ENCODE results near the gene CACNA1C.
"Not testable (repeated sequence)": the region's sequence is repeated elsewhere in the genome, so short reads cannot be mapped to it uniquely, and the experiment has no call there.

CACNA1C gene

DNA sequence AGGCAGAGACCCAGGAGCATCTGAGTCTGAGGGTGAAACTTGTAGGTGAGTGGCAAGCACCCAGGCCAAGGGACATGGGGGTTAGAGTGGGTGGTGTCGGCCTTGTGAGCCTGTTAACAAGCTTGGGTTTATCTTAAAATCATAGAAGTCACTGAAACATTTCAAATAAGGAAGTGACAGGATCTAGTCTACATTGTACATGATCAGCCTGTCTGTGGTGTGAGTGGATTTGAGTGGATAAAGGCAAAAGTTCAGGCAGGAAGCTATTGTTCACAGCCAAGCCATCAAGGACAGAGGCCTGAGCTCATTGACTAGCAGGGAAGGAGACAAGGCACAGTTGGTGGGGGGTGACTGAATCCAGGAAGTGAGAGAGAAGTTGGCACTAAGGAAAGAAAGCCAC is 682.6 kb downstream of the CACNA1C start:
- DNase-seq (ENCODE audit: low read depth in 2 of 2): no peak
- TF ChIP-seq, protein P1, sequence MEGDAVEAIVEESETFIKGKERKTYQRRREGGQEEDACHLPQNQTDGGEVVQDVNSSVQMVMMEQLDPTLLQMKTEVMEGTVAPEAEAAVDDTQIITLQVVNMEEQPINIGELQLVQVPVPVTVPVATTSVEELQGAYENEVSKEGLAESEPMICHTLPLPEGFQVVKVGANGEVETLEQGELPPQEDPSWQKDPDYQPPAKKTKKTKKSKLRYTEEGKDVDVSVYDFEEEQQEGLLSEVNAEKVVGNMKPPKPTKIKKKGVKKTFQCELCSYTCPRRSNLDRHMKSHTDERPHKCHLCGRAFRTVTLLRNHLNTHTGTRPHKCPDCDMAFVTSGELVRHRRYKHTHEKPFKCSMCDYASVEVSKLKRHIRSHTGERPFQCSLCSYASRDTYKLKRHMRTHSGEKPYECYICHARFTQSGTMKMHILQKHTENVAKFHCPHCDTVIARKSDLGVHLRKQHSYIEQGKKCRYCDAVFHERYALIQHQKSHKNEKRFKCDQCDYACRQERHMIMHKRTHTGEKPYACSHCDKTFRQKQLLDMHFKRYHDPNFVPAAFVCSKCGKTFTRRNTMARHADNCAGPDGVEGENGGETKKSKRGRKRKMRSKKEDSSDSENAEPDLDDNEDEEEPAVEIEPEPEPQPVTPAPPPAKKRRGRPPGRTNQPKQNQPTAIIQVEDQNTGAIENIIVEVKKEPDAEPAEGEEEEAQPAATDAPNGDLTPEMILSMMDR (IDR thresholded peaks at IDR 0.05; ENCODE audit: low read depth, low read length): no peak
- no peak overlapping the region for H3K4me3 ChIP-seq (replicated peaks in 1 of 2; ENCODE audit: low read depth in 2 of 2, low read length in 2 of 2)

DNA sequence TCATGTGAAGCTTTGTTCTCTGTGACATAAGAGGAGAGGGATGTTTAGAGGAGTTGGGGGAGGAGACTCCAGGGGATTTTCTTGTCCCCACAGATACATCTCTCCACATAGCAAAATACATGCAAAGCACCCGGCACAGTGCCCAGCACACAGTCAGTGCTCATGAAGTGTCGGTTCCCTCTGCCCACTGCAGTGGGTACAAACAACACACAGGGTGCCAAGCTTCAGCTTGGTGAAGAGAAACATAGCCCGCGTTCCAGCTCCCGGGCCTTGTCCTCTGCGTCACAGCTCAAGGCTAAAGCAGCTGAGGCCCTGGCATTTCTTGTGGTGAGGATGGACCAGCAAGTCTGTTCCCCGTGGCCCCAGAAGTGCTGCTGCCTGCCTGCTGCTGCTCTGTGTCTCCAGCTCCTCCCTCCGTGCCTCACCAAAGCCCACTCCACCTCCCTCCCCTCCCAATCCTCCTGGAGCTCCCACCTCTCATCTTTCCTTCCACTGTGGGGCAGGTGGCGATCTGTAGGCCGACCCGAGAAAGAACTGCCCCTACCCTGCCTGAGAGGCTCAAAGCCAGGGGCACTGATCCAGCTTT is 685.0 kb downstream of the CACNA1C start:
- DNase-seq (ENCODE audit: low read depth in 2 of 2): no peak
- TF ChIP-seq, protein P1 (IDR thresholded peaks at IDR 0.05; ENCODE audit: low read depth, low read length): no peak
- no peak overlapping the region for H3K4me3 ChIP-seq (replicated peaks in 1 of 2; ENCODE audit: low read depth in 2 of 2, low read length in 2 of 2)

DNA sequence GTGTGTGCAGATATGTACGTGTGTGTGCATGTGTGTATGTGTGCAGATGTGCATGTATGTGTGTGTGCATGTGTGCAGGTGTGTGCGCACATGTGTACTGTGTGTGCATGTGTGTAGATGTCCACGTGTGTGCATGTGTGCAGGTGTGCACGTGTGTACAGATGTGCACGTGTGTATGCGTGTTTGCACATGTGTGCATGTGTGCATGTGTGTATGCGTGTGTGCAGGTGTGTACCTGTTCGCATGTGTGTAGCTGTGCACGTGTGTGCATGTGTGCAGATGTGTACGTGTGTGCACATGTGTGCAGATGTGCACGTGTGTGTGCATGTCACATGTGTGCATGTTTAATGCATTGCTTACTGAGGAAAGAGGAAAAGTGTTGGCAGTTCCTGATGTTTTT is 686.3 kb downstream of the CACNA1C start:
- H3K4me3 ChIP-seq (replicated peaks in 1 of 2; ENCODE audit: low read depth in 2 of 2, low read length in 2 of 2): no peak overlapping the region
- TF ChIP-seq, protein P1 (IDR thresholded peaks at IDR 0.05; ENCODE audit: low read depth, low read length): no peak
- DNase-seq (ENCODE audit: low read depth in 2 of 2): no peak

DNA sequence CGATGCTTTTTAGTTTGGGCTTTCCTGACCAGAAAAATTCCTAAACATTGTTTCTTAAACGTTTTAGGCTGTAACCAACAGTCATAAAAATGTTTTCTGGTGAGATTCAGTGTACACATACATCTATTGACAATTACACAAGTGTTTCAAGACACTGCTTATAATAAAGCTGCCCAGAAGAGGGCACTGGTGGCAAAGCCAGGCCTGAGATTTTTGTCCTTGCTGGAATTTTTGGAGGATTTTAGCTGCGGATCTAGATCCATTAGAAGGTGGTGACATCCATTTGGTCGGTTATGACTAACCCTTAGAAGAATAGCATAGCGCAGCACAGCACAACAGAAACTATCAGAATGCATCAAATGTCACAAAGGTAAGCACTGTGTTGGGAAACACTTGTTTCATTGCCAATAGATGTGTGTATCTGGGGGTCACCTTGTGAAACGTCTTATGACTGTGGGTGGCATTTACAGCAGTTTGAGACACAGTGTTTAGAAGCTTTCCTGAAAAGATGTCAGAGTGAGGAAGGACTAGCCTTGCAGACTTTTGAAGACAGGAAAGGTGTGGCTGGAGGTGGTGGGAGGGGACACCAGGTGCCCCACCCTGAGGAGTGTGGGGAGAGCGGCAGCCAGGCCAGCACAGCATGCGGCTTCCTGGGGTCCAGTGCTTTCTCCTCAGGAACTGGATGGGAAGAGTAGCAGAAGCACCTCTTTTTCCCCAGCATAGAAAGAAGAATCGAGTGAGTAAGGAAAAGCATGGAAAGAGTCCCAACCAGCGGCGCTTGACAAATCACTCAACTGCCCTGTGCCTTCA is 687.2 kb downstream of the CACNA1C start:
- H3K4me3 ChIP-seq (replicated peaks in 1 of 2; ENCODE audit: low read depth in 2 of 2, low read length in 2 of 2): no peak overlapping the region
- peak; percentile 62 to 67 for DNase-seq (ENCODE audit: low read depth in 2 of 2)
- TF ChIP-seq, protein P1 (IDR thresholded peaks at IDR 0.05; ENCODE audit: low read depth, low read length): peak; percentile 61

DNA sequence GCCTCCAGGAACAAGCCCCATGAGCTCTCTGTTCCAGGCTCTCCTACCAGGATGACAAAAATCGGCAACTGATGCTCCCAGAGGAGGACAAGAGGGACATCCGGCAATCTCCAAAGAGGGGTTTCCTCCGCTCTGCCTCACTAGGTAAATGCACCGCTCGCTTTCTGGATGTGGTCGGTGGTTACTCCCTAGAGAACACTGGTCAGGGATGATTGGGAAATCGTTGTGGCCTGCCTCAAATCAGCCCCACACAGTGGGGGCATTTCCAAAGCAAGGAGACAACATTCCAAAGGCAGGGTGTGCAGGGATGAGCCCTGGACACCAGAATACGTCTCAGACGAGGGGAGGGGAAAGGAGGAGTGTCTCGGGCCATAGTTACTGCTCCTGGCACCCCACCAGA is 689.2 kb downstream of the CACNA1C start:
- not testable (repeated sequence) for H3K4me3 ChIP-seq (replicated peaks in 1 of 2; ENCODE audit: low read depth in 2 of 2, low read length in 2 of 2); DNase-seq (ENCODE audit: low read depth in 2 of 2)

DNA sequence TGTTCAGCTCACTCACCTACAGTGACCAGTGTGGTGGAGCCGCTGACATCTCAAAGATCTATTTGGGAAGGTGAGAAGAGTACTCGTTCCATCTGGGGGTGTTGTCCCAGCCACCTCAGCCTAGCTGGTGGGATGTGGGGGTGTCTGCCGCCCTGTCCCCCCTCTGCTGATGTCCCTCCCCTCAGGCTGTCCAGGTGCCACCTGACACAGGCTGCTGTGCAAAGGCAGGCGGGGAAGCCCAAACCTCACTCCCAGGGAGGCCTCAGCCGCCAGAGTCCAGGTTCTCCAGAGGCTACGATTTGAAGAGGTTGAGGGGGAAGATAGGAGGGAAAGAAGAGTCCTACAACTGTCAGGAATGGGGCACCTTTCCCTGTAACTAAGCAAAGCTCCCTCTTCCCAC is 690.7 kb downstream of the CACNA1C start:
- TF ChIP-seq, protein P1 (IDR thresholded peaks at IDR 0.05; ENCODE audit: low read depth, low read length): no peak
- no peak overlapping the region for H3K4me3 ChIP-seq (replicated peaks in 1 of 2; ENCODE audit: low read depth in 2 of 2, low read length in 2 of 2)
- DNase-seq (ENCODE audit: low read depth in 2 of 2): no peak

DNA sequence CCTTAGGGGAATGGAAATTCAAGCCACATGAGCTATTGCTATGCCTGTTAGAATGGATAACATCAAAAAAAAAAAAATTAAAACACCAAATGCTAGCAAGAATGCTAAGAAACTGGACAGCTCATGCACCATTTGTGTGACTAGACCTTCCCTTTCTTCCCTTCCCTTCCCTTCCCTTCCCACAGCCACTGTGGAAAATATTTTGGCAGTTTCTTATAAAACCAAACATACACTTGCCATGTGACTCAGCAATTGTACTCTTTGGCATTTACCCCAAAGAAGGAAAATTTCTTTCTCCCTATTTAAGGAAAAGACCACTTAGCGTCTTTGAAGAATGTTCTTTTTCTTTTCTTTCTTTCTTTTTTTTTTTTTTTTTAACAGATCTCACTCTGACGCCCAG is 692.9 kb downstream of the CACNA1C start:
- no peak overlapping the region for H3K4me3 ChIP-seq (replicated peaks in 1 of 2; ENCODE audit: low read depth in 2 of 2, low read length in 2 of 2)
- no peak for DNase-seq (ENCODE audit: low read depth in 2 of 2)
- TF ChIP-seq, protein P1 (IDR thresholded peaks at IDR 0.05; ENCODE audit: low read depth, low read length): no peak
